GM18870 (cell line): ENCODE data around the gene SP3.

ENCODE experiments used
- ATAC-seq: cut with Tn5 transposase; IDR thresholded peaks from one replicate; pipeline ENCODE4 v1.9.1; 2021; ENCODE audit warnings: moderate library complexity; ENCODE audit not compliant: unreplicated experiment

The SP3 gene

DNA sequence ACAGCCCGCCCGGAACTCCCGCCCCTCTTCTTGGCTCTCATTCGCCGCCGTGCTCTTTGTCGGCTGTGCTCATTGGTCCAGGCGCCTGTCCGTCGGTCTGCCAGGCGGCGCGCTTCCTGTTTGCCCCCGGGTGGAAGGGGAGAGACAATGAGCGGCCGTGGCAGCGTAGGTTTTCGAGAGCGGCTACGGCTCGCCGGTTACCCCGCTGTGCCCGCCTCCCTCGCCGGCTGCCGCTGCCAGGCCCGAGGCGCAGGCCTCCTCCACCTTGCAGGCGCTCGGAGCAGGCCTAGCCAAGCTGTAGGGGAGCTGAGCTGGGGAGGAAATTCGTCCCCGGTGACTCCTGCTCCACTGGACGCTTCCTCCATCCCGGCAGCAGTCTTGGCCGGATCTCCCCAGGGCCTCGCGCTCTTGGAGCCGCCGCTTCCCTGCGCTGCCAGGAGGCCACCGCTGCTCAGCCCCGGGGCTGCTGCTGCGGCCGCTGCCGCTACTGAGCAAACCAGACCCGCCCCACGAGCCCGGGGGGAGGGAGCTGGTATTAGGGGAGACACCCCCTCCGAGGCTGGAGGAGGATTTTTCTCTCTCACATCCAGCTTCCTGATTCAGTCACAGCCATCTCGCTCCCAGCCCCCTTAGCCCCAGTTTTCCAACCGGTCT, at the start of gene SP3:
TSS of gene SP3 (minus strand) at position 2 of the 654 bp plus-strand sequence. CDS start 202 bp downstream, outside the sequence.
- peak; percentile 81 for ATAC-seq

DNA sequence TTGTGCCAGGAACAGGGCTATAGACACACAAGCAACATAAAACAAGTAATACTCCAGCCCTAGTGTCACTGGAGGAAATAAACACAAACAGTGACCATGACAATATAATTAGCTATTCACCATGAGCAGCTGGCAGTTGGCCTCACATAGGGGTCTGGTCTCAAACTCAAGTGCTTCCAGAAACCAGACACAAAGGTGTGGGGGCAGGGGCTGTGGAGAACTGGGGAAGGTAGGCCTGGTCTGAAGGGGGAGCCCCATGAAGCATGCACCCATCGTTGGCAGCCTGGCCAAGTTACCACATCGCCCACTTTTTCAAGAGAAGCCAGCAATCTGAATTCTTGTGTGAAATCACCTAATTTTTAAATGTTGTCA, 49.5 kb upstream of the SP3 start:
- ATAC-seq: no peak

DNA sequence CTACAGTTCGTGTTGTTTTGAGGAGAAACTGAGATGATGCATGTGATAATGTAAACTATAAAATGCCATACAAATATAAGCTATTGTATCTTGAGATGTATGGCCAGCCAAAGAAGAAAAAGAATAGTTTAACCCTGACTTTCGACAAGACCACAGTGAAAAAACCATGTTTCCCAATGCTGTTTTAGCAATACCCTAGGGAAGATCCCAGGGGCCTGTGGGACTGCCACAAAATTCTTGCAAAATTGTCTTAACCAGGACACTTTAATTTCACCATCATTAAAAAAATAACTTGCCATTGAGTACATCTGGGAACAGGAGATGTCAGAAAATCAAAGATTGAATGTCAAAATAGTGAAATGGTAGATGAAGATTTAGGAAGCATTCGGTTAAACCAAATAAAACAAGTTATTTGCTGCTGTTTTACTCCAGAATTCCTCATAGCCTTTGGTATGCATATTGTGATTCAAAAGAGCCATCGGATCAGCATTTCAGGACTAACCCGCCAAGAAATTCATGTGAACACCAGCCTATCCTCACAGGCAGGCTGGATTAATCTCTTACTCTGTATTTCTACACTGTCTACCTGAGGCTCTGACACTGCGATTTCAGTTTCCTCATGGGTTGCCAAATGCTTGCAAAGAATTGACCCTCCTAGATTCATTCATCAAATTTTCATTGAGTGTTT, 49.0 kb upstream of the SP3 start:
- no peak for ATAC-seq

DNA sequence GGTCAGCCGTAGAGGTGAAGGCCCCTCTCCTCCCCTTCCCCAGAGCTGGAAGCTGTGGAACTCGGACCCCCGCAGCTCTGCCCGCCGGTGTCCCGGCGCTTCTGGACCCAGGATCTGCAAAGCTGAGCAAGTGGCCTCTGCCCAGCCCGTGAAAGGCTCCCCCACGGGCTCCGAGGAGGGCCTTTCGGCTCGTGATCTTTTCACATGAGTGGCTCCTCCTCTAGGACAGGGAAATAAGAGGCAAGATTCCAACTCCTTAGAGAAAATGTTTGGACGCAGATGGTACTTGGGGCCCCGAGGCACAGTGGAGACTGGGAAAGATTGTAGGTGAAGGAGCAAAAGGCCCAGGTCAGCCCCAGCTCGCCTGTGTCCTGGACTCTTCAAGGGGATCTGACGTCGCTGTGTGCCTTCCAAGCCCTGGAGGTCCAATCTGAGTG, 48.2 kb upstream of the SP3 start:
- ATAC-seq: no peak

DNA sequence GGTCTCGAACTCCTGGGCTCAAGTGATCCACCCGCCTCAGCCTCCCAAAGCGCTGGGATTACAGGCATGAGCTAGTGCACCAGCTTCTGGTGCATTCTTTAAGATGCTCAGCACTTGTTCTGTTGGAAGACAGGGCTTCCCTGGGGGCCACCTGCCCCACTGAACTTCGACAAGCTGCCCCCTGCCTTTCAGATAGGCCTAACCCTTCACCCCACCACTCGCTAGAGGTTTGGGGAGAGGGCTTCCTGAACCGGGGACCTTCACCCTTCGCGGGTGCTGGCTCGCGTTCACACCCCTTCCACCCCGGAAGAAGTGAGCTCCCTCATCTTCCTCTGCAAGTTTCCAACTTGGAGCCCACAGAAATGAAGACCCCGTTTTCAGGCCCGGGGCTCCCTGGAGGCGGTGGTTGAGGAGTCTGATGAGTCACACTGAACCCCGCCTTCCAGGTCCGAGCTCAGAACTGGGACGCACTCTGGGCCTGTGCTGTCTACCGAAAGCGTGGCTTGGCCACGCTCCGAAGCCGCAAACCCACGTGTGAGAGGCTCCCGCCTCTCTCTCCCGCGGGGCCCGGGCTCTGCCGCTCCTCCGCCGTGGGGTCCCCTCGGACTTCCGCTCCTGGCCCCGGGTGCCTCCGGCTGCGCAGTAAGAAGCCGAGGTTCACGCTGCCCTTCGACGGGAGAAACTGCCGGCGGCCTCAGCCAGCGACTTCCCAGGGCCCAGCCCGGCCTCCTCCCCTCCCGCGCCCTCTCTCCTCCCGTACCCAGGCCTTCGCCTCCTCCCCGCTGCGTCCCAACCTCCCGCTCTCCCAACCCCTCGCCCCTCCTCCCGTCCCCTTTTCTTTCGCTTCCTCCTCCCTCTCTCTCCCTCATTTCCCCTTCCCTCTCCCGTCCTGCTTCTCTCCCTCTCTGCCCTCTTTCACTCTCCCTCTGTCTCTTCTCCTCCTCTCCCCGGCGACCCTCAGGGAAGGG, 47.5 kb upstream of the SP3 start:
- no peak for ATAC-seq

DNA sequence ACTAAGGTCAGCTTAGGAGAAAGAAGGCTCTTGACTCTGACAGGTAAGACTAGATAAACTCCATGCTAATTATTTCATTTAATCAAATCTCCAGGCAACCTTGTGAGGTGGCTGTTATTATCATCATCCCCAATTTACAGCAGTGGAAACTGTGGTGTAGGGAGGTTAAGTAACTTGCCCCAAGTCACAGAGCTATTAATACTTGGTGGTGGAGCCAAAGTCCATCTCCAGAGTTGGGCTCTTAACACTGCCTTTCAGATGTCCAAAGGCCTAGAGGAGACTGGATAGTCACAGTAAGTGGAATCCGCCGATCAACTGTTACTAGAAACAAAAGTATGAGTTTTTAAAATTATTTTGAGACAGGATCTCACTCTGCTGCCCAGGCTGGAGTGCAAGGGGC, 46.6 kb upstream of the SP3 start:
- ATAC-seq: no peak

DNA sequence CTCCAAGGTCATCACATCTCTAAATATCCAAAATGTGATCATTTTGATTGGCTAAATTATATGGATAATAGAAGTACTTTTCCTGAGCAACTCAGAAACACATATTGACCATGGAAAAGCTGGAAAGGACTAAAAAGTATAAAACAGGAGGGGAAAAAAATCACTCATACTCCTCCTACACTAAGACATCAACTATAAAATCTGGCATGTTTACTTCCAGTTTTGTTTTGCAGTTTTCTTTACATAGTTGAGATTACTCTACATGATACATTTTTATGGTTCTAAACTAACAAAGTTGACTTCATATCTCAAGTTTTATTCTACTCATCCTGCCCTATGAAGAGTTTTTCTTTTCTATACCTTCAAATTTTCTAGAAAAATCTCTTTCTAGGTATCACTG, 46.0 kb upstream of the SP3 start:
- ATAC-seq: no peak

DNA sequence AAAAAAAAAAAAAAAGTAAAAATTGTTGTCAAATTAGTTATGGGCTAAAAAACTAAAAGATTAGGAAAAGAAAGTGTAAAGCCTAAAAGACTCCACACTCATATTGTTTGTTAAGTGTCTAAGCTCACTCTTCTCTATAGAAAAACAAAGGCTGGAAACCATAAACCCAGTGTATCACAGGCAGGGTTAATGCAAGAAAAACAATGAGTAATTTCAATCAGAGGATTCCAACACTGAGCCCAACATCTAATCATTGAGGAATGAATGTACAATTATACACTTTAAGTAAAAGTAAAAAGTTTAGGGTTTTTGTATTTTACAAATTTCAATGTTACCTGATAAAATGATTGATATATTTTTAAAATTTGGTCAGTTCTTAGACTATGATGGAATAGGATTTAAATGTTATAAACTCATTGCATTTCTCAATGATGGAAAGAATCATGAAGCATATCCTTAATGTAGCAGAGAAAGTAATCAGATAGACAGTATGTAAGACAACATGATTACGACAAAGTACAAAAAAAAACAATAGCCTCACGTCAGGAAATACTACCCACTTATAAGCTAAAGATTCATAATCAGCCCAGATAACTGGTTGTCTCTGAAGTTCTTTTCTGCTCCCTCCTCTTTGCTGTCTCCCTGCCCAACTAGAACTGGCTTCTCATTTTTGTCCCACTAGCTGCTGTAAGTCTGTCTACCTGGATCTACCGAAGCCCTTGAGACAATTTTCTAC, 44.5 kb upstream of the SP3 start:
- no peak for ATAC-seq

DNA sequence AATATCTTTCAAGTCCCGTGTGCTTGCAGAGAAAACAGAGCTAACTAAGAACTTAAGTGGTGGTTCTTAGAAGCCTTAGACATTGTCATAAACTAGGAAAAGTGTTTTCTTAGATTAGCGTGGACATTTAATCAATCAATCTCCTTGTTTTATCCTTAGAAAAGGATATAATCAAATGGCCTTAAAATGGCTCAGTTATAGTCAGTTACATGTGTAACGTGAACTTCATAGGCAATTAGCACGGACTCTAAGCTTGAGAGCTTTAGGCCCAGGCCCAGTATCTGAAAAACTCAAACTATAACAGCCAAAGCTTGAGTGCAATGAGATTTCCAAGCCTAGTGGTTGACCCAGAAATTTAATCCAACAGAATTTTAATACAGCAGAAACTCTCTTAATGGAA, 43.5 kb upstream of the SP3 start:
- no peak for ATAC-seq

DNA sequence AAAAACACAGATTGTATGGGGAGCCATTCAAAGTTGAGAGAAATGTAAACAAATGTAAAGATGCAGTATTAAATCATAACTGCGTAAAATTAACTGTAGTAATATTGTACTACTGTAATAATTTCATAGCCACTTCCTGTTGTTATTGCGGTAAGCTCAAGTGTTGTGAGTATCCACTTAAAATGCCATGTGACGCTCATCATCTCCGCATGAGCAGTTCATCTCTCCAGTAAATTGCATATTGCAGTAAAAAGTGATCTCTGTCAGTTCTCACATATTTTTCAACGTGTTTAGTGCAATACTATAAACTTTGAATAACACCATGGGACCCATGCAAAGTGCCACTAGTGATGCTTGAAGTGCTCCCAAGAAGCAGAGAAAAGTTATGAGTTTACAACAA, 41.8 kb upstream of the SP3 start:
- ATAC-seq: no peak

DNA sequence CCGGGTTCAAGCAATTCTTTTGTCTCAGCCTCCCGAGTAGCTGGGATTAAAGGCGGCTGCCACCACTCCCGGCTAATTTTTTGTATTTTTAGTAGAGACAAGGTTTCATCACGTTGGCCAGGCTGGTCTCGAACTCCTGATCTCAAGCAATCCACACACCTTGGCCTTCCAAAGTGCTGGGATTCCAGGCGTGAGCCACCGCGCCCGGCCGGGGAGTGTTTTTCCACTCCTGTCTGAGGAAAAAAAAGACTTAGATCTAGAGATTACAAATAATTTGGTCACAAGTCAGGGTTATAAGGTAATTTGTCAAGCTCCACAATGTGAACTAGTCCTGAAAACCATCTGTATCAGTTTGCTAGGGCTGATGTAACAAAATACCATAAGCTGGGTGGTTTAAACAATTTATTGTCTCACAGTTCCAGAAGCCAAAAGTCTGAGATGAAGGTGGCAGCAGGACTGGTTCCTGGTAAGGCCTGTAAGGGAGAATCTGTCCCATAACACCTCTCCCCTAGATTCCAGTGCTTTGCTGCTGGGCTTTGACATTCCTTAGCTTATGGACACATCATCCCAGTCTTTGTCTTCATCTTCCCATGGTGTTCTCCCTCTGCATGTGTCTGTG, 40.7 kb upstream of the SP3 start:
- ATAC-seq: no peak

DNA sequence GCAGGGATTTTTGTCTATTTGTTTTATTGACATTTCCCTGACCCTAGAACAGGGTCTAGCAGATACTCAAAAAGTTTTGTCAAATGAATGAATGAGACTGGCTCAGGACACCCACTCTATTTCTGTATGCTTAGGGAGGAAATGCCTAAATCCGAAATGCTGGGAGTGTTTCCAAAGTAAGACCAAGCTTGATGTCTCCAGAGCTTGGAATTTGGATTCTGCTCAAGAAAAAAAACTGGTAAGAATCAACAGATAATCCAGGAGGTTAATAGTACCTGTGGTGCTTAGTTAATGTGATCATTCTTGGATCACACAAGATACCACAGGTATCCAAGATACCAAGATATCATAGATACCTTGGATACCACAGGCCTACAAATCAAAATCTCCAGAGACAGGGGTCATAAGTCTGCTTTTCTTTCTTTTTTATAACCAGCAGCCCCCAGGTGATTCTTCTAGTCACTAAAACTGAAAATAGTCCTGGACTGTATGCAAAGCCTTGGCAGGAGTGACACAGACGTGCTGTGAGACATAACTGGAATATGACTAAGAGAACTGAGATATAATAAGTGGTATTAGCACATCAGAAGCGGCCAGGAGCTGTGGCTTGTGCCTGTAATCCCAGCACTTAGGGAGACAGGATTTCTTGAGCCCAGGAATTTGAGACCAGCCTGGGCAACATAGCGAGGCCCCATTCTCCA, 39.9 kb upstream of the SP3 start:
- peak; percentile 79 for ATAC-seq

DNA sequence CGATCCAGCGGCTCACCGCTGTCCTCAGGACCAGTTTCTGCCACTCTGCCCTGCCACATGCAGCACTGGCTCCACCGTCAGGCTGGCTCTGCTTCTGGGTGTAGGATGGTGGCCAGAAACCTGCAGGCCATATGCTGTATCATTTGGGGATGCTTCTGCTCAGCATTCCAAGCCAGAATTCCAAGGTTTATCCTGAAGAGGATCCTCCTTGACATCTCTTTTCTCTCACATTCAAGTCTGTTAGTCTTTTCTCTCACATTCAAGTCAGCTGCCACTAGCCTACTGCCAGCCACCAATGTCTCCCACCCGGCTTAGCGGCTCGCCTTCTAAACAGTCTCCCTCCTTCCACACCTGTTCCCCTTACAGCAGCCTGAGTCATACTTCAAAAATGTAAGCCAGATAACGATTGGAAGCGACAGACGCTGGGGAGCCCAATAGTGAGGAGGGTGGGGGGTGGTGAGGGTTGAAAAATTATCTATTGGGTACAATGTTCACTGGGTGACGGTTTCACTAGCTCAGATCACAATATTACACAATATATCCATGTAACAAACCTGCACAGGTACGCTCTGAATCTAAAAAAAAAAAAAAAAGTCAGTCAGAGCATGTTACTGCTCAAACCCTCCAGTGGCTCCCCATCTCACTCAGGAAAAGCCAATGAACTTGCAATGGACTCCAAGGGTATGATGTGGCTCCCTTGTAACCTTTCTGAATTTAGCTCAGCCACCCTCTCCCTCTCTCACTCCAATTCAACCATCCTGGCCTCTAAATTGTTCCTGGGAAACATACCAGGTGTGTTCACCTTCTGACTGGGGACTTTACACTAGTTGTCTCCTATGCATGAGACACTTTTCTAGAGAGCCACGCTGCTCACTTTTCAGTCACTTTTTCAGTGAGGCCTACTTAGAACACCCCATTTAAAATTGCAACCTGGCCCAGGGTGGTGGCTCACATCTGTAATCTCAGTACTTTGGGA, 38.8 kb upstream of the SP3 start:
- no peak for ATAC-seq

DNA sequence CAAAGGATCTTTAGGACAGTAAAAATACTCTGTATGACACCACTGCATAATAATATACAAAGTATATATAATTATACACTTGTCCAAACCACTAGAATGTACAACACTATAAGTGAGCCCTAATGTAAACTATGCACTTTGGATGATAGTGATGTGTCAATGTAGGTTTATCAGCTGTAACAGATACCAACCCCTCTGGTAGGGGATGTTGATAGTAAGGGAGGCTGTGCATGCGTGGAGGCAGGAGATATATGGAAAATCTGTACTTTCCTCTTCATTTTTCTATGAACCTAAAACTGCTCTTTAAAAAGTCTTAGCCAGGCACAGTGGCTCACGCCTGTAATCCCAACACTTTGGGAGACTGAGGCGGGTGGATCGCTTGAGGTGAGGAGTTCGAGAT, 37.5 kb upstream of the SP3 start:
- ATAC-seq: no peak

DNA sequence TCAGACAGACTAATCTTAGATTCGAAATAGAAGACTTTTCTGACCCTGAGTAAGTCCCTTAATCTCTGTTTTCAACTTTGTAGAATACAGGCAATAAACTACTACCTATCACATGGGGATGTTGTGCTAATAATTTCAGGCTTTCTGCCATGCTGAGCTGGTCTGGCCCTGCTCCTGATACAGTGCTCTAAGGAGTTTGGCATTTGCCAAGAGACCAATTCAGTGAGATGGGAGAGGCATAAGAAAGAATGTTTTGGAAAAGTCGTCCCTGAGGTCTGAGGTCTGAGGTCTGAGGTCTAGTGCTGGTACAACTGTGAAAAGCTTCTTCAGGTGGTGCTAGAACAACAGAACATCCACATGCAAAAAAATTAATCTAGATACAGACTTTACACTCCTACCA, 35.9 kb upstream of the SP3 start:
- ATAC-seq: no peak

DNA sequence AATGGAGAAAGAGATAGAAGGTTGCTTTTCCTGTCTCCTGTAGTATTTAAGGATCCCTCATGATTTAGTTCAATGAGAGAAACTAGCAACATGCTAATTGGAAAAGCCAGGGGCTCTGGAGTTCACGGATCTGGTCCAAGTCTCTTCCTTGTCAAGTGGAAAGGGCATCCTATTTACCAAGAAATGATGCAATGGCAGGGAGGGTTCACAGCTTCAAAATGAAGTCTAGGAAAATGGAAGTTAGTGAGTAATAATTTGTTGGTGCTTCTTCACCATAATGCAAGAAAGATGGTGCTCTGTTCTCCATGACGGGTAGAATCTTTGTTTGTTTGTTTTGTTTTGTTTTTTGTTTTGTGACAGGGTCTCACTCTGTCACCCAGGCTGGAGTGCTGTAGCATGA, 34.6 kb upstream of the SP3 start:
- no peak for ATAC-seq

DNA sequence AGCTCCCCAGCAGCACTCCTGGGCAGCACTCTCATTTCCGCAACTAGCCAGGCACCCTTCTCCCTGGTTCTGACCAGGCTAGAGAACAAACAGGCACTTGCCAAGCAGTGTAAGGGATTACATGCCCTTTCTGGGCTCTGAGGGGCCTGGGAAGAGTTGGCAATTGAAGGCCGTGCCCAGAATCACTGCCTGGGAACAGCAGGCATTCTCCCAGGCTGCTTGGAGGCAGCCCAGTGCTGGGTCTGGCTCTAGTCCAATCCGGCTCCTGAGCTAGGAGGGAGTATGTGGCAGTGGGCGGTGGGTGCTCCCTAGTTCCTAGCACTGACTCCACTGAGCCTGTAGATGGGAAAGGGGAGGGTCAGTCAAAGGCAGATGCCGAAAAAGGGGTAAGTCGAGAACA, 34.1 kb upstream of the SP3 start:
- no peak for ATAC-seq

DNA sequence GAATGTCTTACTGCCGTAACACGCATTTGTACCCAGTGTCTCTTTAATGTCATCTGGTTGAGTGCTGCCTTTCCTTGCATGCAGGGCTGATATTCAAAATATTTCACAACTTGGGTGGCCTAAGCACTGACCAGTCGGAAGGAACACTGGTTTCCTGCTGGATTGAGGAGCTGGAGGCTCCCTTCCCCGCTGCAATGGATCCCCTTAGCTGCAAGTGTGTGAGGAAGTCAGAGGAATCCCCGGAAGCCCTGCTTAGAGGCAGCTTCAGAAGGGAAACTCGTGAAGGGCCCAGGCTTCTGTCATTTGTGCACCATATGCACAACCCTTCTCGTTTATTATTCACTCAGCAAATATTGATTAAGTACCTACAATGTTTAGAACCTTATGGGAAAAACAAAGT, 33.2 kb upstream of the SP3 start:
- no peak for ATAC-seq

DNA sequence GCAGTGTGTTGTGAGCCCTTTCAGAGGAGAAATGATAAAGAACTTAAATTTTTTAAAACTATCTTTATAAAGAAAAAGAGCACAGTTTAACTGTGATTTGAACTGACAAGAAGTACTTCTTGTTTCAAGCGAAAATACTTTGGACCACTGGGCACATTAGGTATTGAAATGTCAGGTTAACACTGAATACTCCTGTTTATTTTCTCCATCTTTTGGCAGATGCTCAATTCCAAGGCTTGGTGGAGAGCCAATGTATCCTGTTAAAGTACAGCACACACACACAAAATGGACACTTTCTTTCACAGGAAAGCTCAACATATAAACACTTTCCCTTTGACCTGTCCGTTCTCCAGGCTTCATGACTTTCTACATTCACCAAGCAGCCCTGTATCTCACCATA, 32.6 kb upstream of the SP3 start:
- ATAC-seq: no peak
